Smooth muscle cell of the coronary artery (primary cell): ENCODE measurements around the gene NPFF. TPM values are rescaled to one million over a fixed set of nuclear protein-coding genes. Genes with fewer than 3 reads are reported as not detected.

ENCODE experiments used
- total RNA-seq: library from RNA; depleted of rRNA; stranded (reverse); fragments of >200 nt; gene quantifications from 2 replicates; pipeline ENCODE4 v1.2.3, GENCODE V29; 2014; ENCODE audit warnings: low replicate concordance

The NPFF gene, protein sequence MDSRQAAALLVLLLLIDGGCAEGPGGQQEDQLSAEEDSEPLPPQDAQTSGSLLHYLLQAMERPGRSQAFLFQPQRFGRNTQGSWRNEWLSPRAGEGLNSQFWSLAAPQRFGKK
- not detected in 2 replicates for total RNA-seq

DNA sequence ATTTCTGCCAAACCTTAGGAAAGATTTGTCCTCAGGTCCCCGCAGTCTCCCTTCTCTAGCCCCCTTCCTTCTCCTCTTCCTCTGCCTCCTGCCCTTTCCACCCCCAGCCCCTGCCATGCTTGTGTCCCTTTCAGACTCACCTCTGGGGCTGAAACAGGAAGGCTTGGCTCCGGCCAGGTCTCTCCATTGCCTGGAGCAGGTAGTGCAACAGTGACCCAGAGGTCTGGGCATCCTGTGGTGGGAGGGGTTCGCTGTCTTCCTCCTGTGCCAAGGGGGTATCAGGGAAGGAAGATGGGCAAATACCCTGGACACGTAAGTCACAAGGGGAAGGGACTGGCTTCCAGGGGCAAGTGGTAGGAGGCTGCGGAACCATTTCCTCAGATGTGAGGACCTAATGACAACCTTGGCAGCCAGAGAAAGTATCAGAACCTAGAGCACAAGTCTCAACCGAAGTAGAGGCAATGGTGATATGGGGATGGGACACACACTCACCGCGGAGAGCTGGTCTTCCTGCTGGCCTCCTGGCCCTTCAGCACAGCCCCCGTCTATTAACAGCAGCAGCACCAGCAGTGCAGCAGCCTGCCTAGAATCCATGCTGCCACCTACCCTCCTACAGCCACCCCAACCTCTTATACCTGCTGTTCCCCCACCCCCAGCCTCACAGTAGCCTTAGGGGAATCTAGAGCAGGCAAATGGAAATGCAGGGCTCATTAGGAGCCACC lies at the start of gene NPFF:
TSS of gene NPFF (minus strand) at position 604 of the 722 bp plus-strand sequence. CDS start at position 594, 10 bp downstream.

DNA sequence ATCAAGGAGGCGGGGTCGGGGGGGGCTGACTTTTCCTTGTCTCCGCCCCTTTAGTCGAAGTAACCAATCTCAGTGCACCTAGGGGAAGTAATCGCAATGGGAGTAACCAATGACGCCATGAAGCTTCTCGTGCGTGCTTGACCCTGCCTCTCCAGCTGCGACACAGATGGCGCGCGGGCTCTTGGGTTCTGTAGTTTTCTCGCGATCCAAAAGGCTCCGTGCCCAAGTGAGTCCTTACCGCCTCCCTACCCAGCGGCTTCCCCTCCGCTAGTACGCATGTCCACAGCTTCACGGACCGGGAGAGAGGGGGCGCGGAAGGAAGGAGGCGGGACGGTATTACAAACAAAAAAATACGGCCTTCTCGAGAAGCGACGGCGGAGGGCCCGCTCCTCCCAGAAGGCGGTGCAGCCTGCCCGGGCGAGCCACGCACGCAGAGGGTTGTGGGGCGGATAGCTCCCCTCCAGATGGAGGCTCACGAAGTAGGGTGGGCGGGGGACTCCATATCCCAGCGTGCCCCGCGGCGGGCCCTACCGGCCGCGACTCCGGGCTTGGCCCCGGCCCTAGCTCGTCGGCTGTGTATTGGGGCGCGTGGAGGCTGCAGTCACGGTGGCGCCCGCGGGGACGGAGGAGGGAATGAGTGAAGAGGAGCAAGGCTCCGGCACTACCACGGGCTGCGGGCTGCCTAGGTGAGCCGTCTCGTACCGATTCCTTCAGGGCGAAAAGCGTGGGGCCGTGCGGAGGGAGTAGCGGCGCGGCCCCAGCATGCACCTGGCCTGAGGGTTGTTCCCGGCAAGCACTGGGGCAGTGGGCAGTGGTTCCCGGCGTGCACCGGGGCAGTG lies 6.3 kb downstream of the NPFF start, which contains the start of gene TARBP2:
TSS of gene TARBP2 (plus strand) at position 508 of the 839 bp plus-strand sequence. CDS start at position 634, 126 bp downstream.

DNA sequence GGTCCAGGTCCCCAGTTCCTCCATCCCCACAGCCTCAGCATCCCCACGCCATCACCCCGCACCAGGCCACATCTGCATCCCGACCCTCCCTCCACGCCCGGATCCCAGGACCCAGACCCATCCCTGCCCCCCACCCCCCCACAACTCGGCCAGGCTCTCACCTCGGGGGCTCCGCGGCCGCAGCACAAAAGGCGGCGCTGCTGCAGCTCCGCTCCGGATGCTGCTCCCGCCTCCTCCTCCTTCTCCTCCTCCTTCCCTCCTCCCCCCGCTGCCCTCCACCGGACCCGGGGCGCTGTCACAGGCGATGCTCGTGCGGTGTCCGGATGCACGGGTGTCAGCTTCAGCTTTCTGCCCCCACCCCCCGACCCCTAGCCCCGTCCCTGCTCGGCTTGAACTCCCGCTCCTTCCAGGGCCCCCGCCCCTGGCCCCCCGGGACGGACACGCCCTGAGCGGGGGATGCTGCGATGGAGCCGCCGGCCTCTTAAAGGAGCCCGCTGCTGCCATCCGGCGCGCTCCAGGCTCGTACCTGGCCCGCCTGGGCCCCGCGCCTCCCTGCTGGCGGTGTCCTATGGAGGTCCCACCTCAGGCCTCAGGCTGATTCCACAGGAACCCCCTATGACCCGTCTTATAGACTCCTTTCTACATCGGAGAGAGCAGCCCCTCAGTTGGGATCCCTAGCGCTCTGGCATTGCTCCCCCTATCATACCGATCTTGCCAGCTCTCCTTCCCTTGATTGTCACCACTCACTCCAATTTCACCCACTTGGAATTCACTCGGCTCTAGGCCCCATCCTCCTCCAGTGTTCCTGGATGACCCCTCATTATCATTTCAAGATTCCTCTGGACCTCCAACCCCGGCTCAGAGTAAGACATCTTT lies 7.8 kb downstream of the NPFF start, which contains the start of gene MAP3K12:
TSS of gene MAP3K12 (minus strand) at position 193 of the 876 bp plus-strand sequence. CDS start 12,067 bp downstream, outside the sequence.

Other genes with a start within 250 kb of the NPFF start
- gene ESPL1, start 239.2 kb downstream of the NPFF start, total RNA-seq, result 0.70 and 1.2 TPM in 2 replicates
- gene PFDN5, start 211.9 kb downstream of the NPFF start, total RNA-seq, result 692 and 1,810 TPM in 2 replicates
- gene MYG1, start 207.8 kb downstream of the NPFF start, total RNA-seq, result 45.7 and 49.9 TPM in 2 replicates
- gene AAAS, start 185.9 kb downstream of the NPFF start, total RNA-seq, result 31.4 and 34.7 TPM in 2 replicates
- gene SP7, start 171.1 kb downstream of the NPFF start, total RNA-seq, result not detected in 2 replicates
- 20.6 and 22.9 TPM in 2 replicates for gene SP1, start 127.3 kb downstream of the NPFF start, total RNA-seq
- gene AMHR2, start 83.6 kb downstream of the NPFF start, total RNA-seq, result not detected in 2 replicates
- gene PRR13, start 65.8 kb downstream of the NPFF start, total RNA-seq, result 12.1 and 21.4 TPM in 2 replicates
- gene PCBP2, start 55.4 kb downstream of the NPFF start, total RNA-seq, result 210 and 235 TPM in 2 replicates
- 16.1 and 48.9 TPM in 2 replicates for gene MAP3K12, start 8.0 kb downstream of the NPFF start, total RNA-seq
- gene TARBP2, start 6.2 kb downstream of the NPFF start, total RNA-seq, result 24.5 and 36.5 TPM in 2 replicates
- 5.8 and 9.7 TPM in 2 replicates for gene ATF7, start 118.9 kb upstream of the NPFF start, total RNA-seq
- gene ATP5MC2, start 168.6 kb upstream of the NPFF start, total RNA-seq, result 74.3 and 143 TPM in 2 replicates
- 62.5 and 160 TPM in 2 replicates for gene CALCOCO1, start 220.0 kb upstream of the NPFF start, total RNA-seq
- not detected in 2 replicates for gene CISTR, start 244.5 kb upstream of the NPFF start, total RNA-seq